ENCODE measurements around the gene MBD3.

DNA sequence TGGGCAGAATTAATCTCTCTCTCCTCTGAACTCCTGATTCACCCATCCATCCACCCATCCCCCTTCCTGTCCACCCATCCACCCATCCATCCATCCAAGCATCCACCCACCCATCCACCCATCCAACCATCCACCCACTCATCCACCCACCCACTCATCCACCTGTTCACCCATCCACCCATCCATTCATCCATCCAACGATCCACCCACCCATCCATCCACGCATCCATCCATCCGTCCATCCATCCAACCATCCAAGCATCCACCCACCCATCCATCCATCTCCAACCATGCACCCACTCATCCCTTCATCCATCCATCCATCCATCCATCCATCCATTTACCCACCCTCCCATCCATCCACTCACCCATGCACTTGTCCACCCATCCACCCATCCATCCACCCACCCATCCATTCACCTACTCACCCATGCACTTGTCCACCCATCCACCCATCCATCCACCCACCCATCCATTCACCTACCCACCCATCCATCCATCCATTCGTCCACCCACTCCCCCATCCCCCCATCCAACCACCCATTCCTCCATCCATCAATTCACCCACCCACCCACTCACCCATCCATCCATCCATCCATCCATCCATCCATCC, 43.2 kb downstream of the MBD3 start:
- TF ChIP-seq, protein P1, sequence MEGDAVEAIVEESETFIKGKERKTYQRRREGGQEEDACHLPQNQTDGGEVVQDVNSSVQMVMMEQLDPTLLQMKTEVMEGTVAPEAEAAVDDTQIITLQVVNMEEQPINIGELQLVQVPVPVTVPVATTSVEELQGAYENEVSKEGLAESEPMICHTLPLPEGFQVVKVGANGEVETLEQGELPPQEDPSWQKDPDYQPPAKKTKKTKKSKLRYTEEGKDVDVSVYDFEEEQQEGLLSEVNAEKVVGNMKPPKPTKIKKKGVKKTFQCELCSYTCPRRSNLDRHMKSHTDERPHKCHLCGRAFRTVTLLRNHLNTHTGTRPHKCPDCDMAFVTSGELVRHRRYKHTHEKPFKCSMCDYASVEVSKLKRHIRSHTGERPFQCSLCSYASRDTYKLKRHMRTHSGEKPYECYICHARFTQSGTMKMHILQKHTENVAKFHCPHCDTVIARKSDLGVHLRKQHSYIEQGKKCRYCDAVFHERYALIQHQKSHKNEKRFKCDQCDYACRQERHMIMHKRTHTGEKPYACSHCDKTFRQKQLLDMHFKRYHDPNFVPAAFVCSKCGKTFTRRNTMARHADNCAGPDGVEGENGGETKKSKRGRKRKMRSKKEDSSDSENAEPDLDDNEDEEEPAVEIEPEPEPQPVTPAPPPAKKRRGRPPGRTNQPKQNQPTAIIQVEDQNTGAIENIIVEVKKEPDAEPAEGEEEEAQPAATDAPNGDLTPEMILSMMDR (IDR thresholded peaks at IDR 0.05; ENCODE audit: low read length): no peak
- no peak for TF ChIP-seq EZH2phosphoT487 (IDR thresholded peaks at IDR 0.05; ENCODE audit: low read length)
